Neural progenitor cell (in vitro differentiated cells): Measurements from ENCODE around the gene LY86. TPM values are rescaled to one million over a fixed set of nuclear protein-coding genes. Genes with fewer than 3 reads are reported as not detected.

ENCODE experiments used
- DNase-seq: peaks from one replicate; pipeline ENCODE4 v3.0.0-alpha.2; 2016; ENCODE audit warnings: low spot score
- H2AFZ ChIP-seq: fragments of 200-600 bp; sonication (generic); replicated peaks from 2 replicates; pipeline ENCODE4 v1.6.1; 2016; ENCODE audit warnings: antibody characterized with exemption
- H3F3A ChIP-seq: fragments of 200-600 bp; sonication (generic); 2 replicates; pipeline ENCODE4 v1.6.1; 2016; ENCODE audit warnings: antibody characterized with exemption, low read depth
- H3K27ac ChIP-seq: fragments of 200-600 bp; sonication (generic); 2 replicates; pipeline ENCODE4 v1.5.1; 2016; ENCODE audit warnings: mild to moderate bottlenecking
- H3K27me3 ChIP-seq: fragments of 200-600 bp; sonication (generic); 2 replicates; pipeline ENCODE4 v1.6.1; 2016; ENCODE audit warnings: mild to moderate bottlenecking, moderate library complexity
- H3K36me3 ChIP-seq: fragments of 200-600 bp; sonication (generic); 2 replicates; pipeline ENCODE4 v1.5.1; 2016
- H3K4me1 ChIP-seq: fragments of 200-600 bp; sonication (generic); 2 replicates; pipeline ENCODE4 v1.6.1; 2016; ENCODE audit warnings: mixed run types
- H3K4me2 ChIP-seq: fragments of 200-600 bp; sonication (generic); 2 replicates; pipeline ENCODE4 v1.6.1; 2016
- H3K4me3 ChIP-seq: fragments of 200-600 bp; sonication (generic); 2 replicates; pipeline ENCODE4 v1.5.1; 2016
- H3K79me2 ChIP-seq: fragments of 200-600 bp; sonication (generic); 2 replicates; pipeline ENCODE4 v1.6.1; 2016; ENCODE audit warnings: low read depth
- H3K9ac ChIP-seq: fragments of 200-600 bp; sonication (generic); 2 replicates; pipeline ENCODE4 v1.6.1; 2016
- H3K9me3 ChIP-seq: fragments of 200-600 bp; sonication (generic); 2 replicates; pipeline ENCODE4 v1.5.1; 2016; ENCODE audit warnings: low read depth
- H4K20me1 ChIP-seq: fragments of 200-600 bp; sonication (generic); 2 replicates; pipeline ENCODE4 v1.6.1; 2016; ENCODE audit warnings: low read depth
- H3K27ac Mint-ChIP-seq: 3 replicates; pipeline ENCODE4 v1.8.0; 2021; ENCODE audit warnings: mixed read lengths
- H3K27me3 Mint-ChIP-seq: 2 replicates; pipeline ENCODE4 v1.8.0; 2022; ENCODE audit warnings: low read depth, mild to moderate bottlenecking, inconsistent platforms, moderate library complexity, mixed read lengths; ENCODE audit not compliant: insufficient read depth
- H3K36me3 Mint-ChIP-seq: 3 replicates; pipeline ENCODE4 v1.8.0; 2021; ENCODE audit warnings: mixed read lengths
- H3K4me1 Mint-ChIP-seq: 3 replicates; pipeline ENCODE4 v1.8.0; 2021; ENCODE audit warnings: mixed read lengths
- H3K4me3 Mint-ChIP-seq: 3 replicates; pipeline ENCODE4 v1.8.0; 2021; ENCODE audit warnings: mild to moderate bottlenecking, moderate library complexity, mixed read lengths
- H3K9me3 Mint-ChIP-seq: 3 replicates; pipeline ENCODE4 v1.8.0; 2020; ENCODE audit warnings: mixed read lengths
- EZH2 ChIP-seq: fragments of 200-600 bp; sonication (generic); IDR thresholded peaks from 2 replicates; pipeline ENCODE4 v1.6.1; 2017; ENCODE audit warnings: antibody characterized with exemption, mild to moderate bottlenecking, moderate library complexity
- EZH2phosphoT487 ChIP-seq: fragments of 200-600 bp; sonication (generic); IDR thresholded peaks from 2 replicates; pipeline ENCODE4 v1.6.1; 2017; ENCODE audit warnings: antibody characterized with exemption
- total RNA-seq: library from RNA; depleted of rRNA; stranded (reverse); fragments of >200 nt; gene quantifications from 2 replicates; pipeline ENCODE4 v1.2.3, GENCODE V29; 2015; ENCODE audit warnings: low replicate concordance
- TF ChIP-seq, protein P1 (sequence below): fragments of 200-600 bp; sonication (generic); IDR thresholded peaks from 2 replicates; pipeline ENCODE4 v1.5.1; 2017; ENCODE audit warnings: antibody characterized with exemption, mild to moderate bottlenecking

The LY86 gene
- total RNA-seq, 1 donor from 2014 or later = not detected

DNA sequence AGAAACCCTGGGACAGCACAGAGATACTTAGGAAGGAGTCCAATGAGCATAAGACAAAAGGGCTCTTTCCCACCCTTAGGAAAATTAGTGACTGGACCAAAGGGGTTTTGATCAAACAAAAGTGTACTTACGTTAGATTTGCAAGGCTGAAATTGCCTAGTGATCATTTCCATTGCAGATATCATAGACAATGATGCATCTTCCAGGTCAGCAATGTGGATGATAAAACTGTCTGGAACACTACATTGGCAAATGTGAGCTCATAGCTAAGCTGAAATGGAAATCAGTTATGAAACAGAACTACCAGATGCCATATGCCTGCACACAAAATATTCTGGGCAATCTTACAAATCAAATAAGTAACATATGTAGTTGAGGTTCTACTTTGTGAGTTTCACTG, 34.0 kb downstream of the LY86 start:
- no peak for DNase-seq
- Mint-ChIP-seq H3K36me3 (no peaks in the 10 kb centered on the region), H3K4me1 (peaks cover 6% of the 10 kb centered on the region), H3K27me3 (peaks cover 3% of the 10 kb centered on the region), H3K9me3 (no peaks in the 10 kb centered on the region), H3K27ac (no peak overlapping the region), H3K4me3 (no peak overlapping the region)
- no peak overlapping the region for H3K9ac ChIP-seq
- no peaks in the 10 kb centered on the region for H3K4me1 ChIP-seq
- H2AFZ ChIP-seq = no peak overlapping the region
- H3K79me2 ChIP-seq = no peaks in the 10 kb centered on the region
- H3K9me3 ChIP-seq = no peaks in the 10 kb centered on the region
- H3K36me3 ChIP-seq = no peaks in the 10 kb centered on the region
- H3K4me2 ChIP-seq = no peak overlapping the region
- no peak overlapping the region for H3K27ac ChIP-seq
- TF ChIP-seq EZH2 = no peak
- TF ChIP-seq, protein P1, sequence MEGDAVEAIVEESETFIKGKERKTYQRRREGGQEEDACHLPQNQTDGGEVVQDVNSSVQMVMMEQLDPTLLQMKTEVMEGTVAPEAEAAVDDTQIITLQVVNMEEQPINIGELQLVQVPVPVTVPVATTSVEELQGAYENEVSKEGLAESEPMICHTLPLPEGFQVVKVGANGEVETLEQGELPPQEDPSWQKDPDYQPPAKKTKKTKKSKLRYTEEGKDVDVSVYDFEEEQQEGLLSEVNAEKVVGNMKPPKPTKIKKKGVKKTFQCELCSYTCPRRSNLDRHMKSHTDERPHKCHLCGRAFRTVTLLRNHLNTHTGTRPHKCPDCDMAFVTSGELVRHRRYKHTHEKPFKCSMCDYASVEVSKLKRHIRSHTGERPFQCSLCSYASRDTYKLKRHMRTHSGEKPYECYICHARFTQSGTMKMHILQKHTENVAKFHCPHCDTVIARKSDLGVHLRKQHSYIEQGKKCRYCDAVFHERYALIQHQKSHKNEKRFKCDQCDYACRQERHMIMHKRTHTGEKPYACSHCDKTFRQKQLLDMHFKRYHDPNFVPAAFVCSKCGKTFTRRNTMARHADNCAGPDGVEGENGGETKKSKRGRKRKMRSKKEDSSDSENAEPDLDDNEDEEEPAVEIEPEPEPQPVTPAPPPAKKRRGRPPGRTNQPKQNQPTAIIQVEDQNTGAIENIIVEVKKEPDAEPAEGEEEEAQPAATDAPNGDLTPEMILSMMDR = no peak
- TF ChIP-seq EZH2phosphoT487 = no peak
- no peak overlapping the region for H3K4me3 ChIP-seq
- H4K20me1 ChIP-seq = no peaks in the 10 kb centered on the region
- no peaks in the 10 kb centered on the region for H3F3A ChIP-seq
- H3K27me3 ChIP-seq = peaks cover 49% of the 10 kb centered on the region

DNA sequence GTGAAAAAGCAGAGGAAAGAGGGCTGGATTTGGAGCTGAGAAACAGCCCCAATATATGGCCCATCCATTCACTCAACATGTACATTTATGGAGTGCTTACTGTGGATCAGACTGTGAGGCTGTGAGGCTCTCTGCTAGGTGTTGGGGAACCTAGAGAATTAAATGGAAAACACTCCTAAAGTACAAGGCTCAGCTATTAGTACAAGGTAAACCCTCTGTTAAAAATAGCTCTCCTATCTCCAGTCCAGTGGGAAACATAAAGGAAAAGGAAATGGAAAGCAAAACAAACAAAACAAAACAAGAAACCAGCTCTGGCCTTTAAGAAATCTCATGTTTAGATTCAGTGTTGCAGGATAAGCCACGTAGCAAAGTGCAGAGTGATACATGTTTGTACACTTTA, 35.0 kb downstream of the LY86 start:
- no peak overlapping the region for H3K4me2 ChIP-seq
- H3K36me3 Mint-ChIP-seq = no peaks in the 10 kb centered on the region
- H3K27ac Mint-ChIP-seq = no peak overlapping the region
- no peaks in the 10 kb centered on the region for H3K9me3 Mint-ChIP-seq
- H3K4me3 ChIP-seq = no peak overlapping the region
- H3K79me2 ChIP-seq = no peaks in the 10 kb centered on the region
- H3K4me1 ChIP-seq = no peaks in the 10 kb centered on the region
- peaks cover 49% of the 10 kb centered on the region for H3K27me3 ChIP-seq
- H2AFZ ChIP-seq = no peak overlapping the region
- H3K9me3 ChIP-seq = no peaks in the 10 kb centered on the region
- peaks cover 3% of the 10 kb centered on the region for H3K27me3 Mint-ChIP-seq
- peaks cover 6% of the 10 kb centered on the region for H3K4me1 Mint-ChIP-seq
- no peaks in the 10 kb centered on the region for H3F3A ChIP-seq
- no peak overlapping the region for H3K27ac ChIP-seq
- no peak for DNase-seq
- H4K20me1 ChIP-seq = no peaks in the 10 kb centered on the region
- TF ChIP-seq, protein P1 = no peak
- H3K4me3 Mint-ChIP-seq = no peak overlapping the region
- no peak overlapping the region for H3K9ac ChIP-seq
- H3K36me3 ChIP-seq = no peaks in the 10 kb centered on the region

DNA sequence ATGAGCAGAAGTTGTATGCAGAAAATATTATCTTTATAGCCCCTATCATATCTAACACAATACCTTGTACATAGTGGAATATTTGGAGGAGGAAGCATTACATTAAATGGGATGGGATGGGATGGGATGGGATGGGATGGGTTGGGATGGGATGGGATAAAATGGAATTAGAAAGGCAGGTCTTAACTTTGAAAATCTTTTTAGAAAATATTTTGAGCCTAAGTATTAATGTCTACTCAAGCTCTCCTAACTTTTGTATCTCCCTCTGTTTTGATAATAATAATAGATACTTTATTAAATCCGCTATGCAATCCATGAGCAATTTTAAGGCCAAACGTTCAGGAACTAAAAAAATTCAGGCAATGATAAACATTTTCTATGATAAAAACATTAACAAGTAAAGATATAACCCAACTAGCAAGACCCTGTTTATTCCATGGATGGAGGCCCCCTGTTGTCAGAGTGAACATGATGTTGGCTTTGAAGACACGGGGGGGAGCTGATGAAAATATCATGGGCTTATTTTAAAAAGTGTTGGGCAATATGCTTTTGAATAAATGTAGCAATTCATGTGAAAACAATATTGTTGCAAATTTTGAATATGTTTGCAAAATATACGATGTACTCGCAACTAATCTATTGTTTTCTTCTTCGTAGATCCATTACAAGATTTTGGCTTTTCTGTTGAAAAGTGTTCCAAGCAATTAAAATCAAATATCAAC, 35.9 kb downstream of the LY86 start:
- Histone ChIP-seq H3K4me3 (no peak overlapping the region), H3K27me3 (peaks cover 49% of the 10 kb centered on the region), H3K36me3 (no peaks in the 10 kb centered on the region), H3K9ac (no peak overlapping the region), H3K9me3 (no peaks in the 10 kb centered on the region), H3F3A (no peaks in the 10 kb centered on the region), H3K79me2 (no peaks in the 10 kb centered on the region), H3K4me1 (no peaks in the 10 kb centered on the region), H2AFZ (no peak overlapping the region), H3K27ac (no peak overlapping the region), H3K4me2 (no peak overlapping the region), H4K20me1 (no peaks in the 10 kb centered on the region)
- H3K4me1 Mint-ChIP-seq = peaks cover 6% of the 10 kb centered on the region
- TF ChIP-seq EZH2 (no peak), EZH2phosphoT487 (no peak)
- TF ChIP-seq, protein P1 = no peak
- H3K4me3 Mint-ChIP-seq = no peak overlapping the region
- peaks cover under 1% of the 10 kb centered on the region for H3K27me3 Mint-ChIP-seq
- no peaks in the 10 kb centered on the region for H3K36me3 Mint-ChIP-seq
- no peak overlapping the region for H3K27ac Mint-ChIP-seq
- DNase-seq = no peak
- H3K9me3 Mint-ChIP-seq = no peaks in the 10 kb centered on the region
